H9 (cell line): Measurements from ENCODE around the gene PRKD2. TPM values are rescaled to one million over a fixed set of nuclear protein-coding genes. Genes with fewer than 3 reads are reported as not detected.

Source experiments
- DNase-seq: peaks from one replicate; pipeline ENCODE4 v3.0.0-alpha.2; 2017
- H2AFZ ChIP-seq: one replicate; pipeline ENCODE4 v1.6.1; 2013; ENCODE audit warnings: mild to moderate bottlenecking, low read length, control low read depth, moderate library complexity
- H2AK5ac ChIP-seq: 2 replicates; pipeline ENCODE4 v1.6.1; 2013; ENCODE audit warnings: low read length, control low read depth, mixed read lengths; ENCODE audit not compliant: insufficient read length
- H2BK120ac ChIP-seq: one replicate; pipeline ENCODE4 v1.6.1; 2013; ENCODE audit warnings: low read depth, mild to moderate bottlenecking, low read length, control low read depth, inconsistent platforms; ENCODE audit not compliant: poor library complexity, severe bottlenecking
- H2BK12ac ChIP-seq: 2 replicates; pipeline ENCODE4 v1.6.1; 2013; ENCODE audit warnings: low read length, control low read depth, mixed read lengths, low read depth; ENCODE audit not compliant: insufficient read length
- H2BK15ac ChIP-seq: 2 replicates; pipeline ENCODE4 v1.6.1; 2013; ENCODE audit warnings: low read depth, low read length, control low read depth
- H2BK20ac ChIP-seq: one replicate; pipeline ENCODE4 v1.6.1; 2013; ENCODE audit warnings: low read depth, mild to moderate bottlenecking, low read length, control low read depth, inconsistent platforms; ENCODE audit not compliant: poor library complexity, severe bottlenecking
- H2BK5ac ChIP-seq: 2 replicates; pipeline ENCODE4 v1.6.1; 2013; ENCODE audit warnings: low read length, control low read depth, mixed read lengths; ENCODE audit not compliant: insufficient read length
- H3K14ac ChIP-seq: 2 replicates; pipeline ENCODE4 v1.6.1; 2013; ENCODE audit warnings: low read length, control low read depth; ENCODE audit not compliant: insufficient read depth
- H3K18ac ChIP-seq: 2 replicates; pipeline ENCODE4 v1.6.1; 2013; ENCODE audit warnings: low read depth, mild to moderate bottlenecking, mixed read lengths, low read length, control low read depth; ENCODE audit not compliant: insufficient read length
- H3K23ac ChIP-seq: 2 replicates; pipeline ENCODE4 v1.6.1; 2013; ENCODE audit warnings: low read length, control low read depth, mixed read lengths, low read depth; ENCODE audit not compliant: insufficient read length
- H3K23me2 ChIP-seq: 2 replicates; pipeline ENCODE4 v1.6.1; 2013; ENCODE audit warnings: low read depth, mild to moderate bottlenecking, mixed read lengths, low read length, control low read depth; ENCODE audit not compliant: insufficient read length, poor library complexity, severe bottlenecking
- H3K27ac ChIP-seq: 2 replicates; pipeline ENCODE4 v1.5.1; 2013; ENCODE audit warnings: low read length, control low read depth, mixed read lengths, low read depth; ENCODE audit not compliant: insufficient read length
- H3K27me3 ChIP-seq: 2 replicates; pipeline ENCODE4 v1.6.1; 2013; ENCODE audit warnings: low read length, control low read depth, inconsistent platforms; ENCODE audit not compliant: insufficient read depth
- H3K4ac ChIP-seq: 2 replicates; pipeline ENCODE4 v1.6.1; 2013; ENCODE audit warnings: low read depth, mild to moderate bottlenecking, control low read depth, inconsistent platforms, low read length, moderate library complexity
- H3K4me1 ChIP-seq: 2 replicates; pipeline ENCODE4 v1.6.1; 2013; ENCODE audit warnings: low read length, control low read depth, inconsistent platforms; ENCODE audit not compliant: insufficient read depth
- H3K4me2 ChIP-seq: 2 replicates; pipeline ENCODE4 v1.6.1; 2013; ENCODE audit warnings: low read length, control low read depth, mixed read lengths; ENCODE audit not compliant: insufficient read length, insufficient read depth
- H3K56ac ChIP-seq: 2 replicates; pipeline ENCODE4 v1.6.1; 2013; ENCODE audit warnings: low read depth, mild to moderate bottlenecking, mixed read lengths, low read length, control low read depth; ENCODE audit not compliant: insufficient read length
- H3K79me1 ChIP-seq: 2 replicates; pipeline ENCODE4 v1.6.1; 2013; ENCODE audit warnings: low read depth, mild to moderate bottlenecking, moderate library complexity, low read length, control low read depth, inconsistent platforms; ENCODE audit not compliant: insufficient read depth, poor library complexity, severe bottlenecking
- H3K79me2 ChIP-seq: 2 replicates; pipeline ENCODE4 v1.6.1; 2013; ENCODE audit warnings: low read length, control low read depth, inconsistent platforms; ENCODE audit not compliant: insufficient read depth
- H3K9ac ChIP-seq: 2 replicates; pipeline ENCODE4 v1.6.1; 2013; ENCODE audit warnings: low read length, control low read depth, mixed read lengths; ENCODE audit not compliant: insufficient read length; ENCODE audit errors: extremely low read depth
- H3K9me3 ChIP-seq: one replicate; pipeline ENCODE4 v1.6.1; 2013; ENCODE audit warnings: low read depth, low read length, inconsistent platforms; ENCODE audit not compliant: control insufficient read depth
- H3T11ph ChIP-seq: one replicate; pipeline ENCODE4 v1.6.1; 2013; ENCODE audit warnings: mild to moderate bottlenecking, low read length, control low read depth, inconsistent platforms
- H4K20me1 ChIP-seq: one replicate; pipeline ENCODE4 v1.6.1; 2013; ENCODE audit not compliant: control insufficient read depth, insufficient read length, insufficient read depth
- H4K5ac ChIP-seq: 2 replicates; pipeline ENCODE4 v1.6.1; 2013; ENCODE audit warnings: low read depth, mild to moderate bottlenecking, mixed read lengths, low read length, control low read depth; ENCODE audit not compliant: insufficient read length
- H4K8ac ChIP-seq: replicated peaks from 2 replicates; pipeline ENCODE4 v1.6.1; 2013; ENCODE audit warnings: low read length, control low read depth, mixed read lengths, low read depth; ENCODE audit not compliant: insufficient read length
- H4K91ac ChIP-seq: 2 replicates; pipeline ENCODE4 v1.6.1; 2013; ENCODE audit warnings: low read depth, mild to moderate bottlenecking, moderate library complexity, mixed read lengths, low read length, control low read depth; ENCODE audit not compliant: insufficient read length
- H3K27ac Mint-ChIP-seq, 3 experiments: 2 replicates in 2 of 3; 3 replicates in 1 of 3; pipeline ENCODE4 v1.8.0; 2020 to 2021; ENCODE audit warnings: mixed read lengths in 3 of 3, mild to moderate bottlenecking in 1 of 3, moderate library complexity in 1 of 3
- H3K27me3 Mint-ChIP-seq: 2 replicates; pipeline ENCODE4 v1.8.0; 2021; ENCODE audit warnings: low read depth, mild to moderate bottlenecking, moderate library complexity, mixed read lengths
- H3K36me3 Mint-ChIP-seq, 3 experiments: 2 replicates in 2 of 3; 3 replicates in 1 of 3; pipeline ENCODE4 v1.8.0; 2020 to 2021; ENCODE audit warnings: low read depth in 3 of 3, mixed read lengths in 3 of 3; ENCODE audit not compliant: insufficient read depth in 1 of 3
- H3K4me1 Mint-ChIP-seq, 2 experiments: 2 replicates each; pipeline ENCODE4 v1.8.0; 2020; ENCODE audit warnings: mixed read lengths in 2 of 2
- H3K4me3 Mint-ChIP-seq, 2 experiments: 2 replicates in 1 of 2; 3 replicates in 1 of 2; pipeline ENCODE4 v1.8.0; 2020 to 2021; ENCODE audit warnings: mild to moderate bottlenecking in 2 of 2, mixed read lengths in 2 of 2, moderate library complexity in 1 of 2
- H3K9me3 Mint-ChIP-seq, 2 experiments: 2 replicates in 1 of 2; 3 replicates in 1 of 2; pipeline ENCODE4 v1.8.0; 2020; ENCODE audit warnings: mild to moderate bottlenecking in 2 of 2, mixed read lengths in 2 of 2, moderate library complexity in 1 of 2
- WGBS: extraction: QIAGEN DNeasy Blood & Tissue Kit; methylation state at CpG from one replicate; pipeline ENCODE4 v1.1.7; 2013; ENCODE audit warnings: missing lambda C conversion rate, low lambda C conversion rate, mixed read lengths; ENCODE audit not compliant: insufficient read length; ENCODE audit errors: extremely low coverage; 5-methylcytosine and 5-hydroxymethylcytosine counted together
- total RNA-seq: library from RNA; stranded (reverse); gene quantifications from 2 replicates; pipeline ENCODE4 v1.2.1, GENCODE V29; 2021
- TF ChIP-seq, protein P1 (sequence below): fragments of 200-600 bp; sonication (generic); conservative IDR thresholded peaks from 3 replicates; pipeline ENCODE4 v1.8.0; 2021; ENCODE audit warnings: antibody characterized with exemption, mild to moderate bottlenecking

PRKD2 gene
- total RNA-seq, 1 experiment from 2014 or later: 60.7 TPM

- H3K18ac ChIP-seq: no peak overlapping the region
- no peak overlapping the region for H3K14ac ChIP-seq
- no peaks in the 10 kb centered on the region for H3K79me1 ChIP-seq
- H2BK15ac ChIP-seq: no peak overlapping the region
- H3K56ac ChIP-seq: no peak overlapping the region
- no peak overlapping the region for H4K91ac ChIP-seq
- H4K5ac ChIP-seq: no peak overlapping the region
- peaks cover 26% of the 10 kb centered on the region for H3K27me3 ChIP-seq
- no peak overlapping the region for H3K4me3 Mint-ChIP-seq
- no peak overlapping the region for H4K8ac ChIP-seq
- no peak overlapping the region for H3K9ac ChIP-seq
- H3K4me2 ChIP-seq: no peak overlapping the region
- H4K20me1 ChIP-seq: no peaks in the 10 kb centered on the region
- H3K4me1 Mint-ChIP-seq: peaks cover 4 to 16% of the 10 kb centered on the region in 2 experiments; a peak in 3 of 4 replicates
- peaks cover 2 to 13% of the 10 kb centered on the region in 2 experiments for H3K9me3 Mint-ChIP-seq
- peaks cover 0 to 3% (median 3%) of the 10 kb centered on the region in 3 experiments; a peak in 4 of 7 replicates for H3K36me3 Mint-ChIP-seq
- DNase-seq: no peak
- H2BK120ac ChIP-seq: no peak overlapping the region
- TF ChIP-seq, protein P1, sequence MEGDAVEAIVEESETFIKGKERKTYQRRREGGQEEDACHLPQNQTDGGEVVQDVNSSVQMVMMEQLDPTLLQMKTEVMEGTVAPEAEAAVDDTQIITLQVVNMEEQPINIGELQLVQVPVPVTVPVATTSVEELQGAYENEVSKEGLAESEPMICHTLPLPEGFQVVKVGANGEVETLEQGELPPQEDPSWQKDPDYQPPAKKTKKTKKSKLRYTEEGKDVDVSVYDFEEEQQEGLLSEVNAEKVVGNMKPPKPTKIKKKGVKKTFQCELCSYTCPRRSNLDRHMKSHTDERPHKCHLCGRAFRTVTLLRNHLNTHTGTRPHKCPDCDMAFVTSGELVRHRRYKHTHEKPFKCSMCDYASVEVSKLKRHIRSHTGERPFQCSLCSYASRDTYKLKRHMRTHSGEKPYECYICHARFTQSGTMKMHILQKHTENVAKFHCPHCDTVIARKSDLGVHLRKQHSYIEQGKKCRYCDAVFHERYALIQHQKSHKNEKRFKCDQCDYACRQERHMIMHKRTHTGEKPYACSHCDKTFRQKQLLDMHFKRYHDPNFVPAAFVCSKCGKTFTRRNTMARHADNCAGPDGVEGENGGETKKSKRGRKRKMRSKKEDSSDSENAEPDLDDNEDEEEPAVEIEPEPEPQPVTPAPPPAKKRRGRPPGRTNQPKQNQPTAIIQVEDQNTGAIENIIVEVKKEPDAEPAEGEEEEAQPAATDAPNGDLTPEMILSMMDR: no peak
- H3K4me1 ChIP-seq: no peaks in the 10 kb centered on the region
- H3K27ac Mint-ChIP-seq: no peak overlapping the region
- H2BK12ac ChIP-seq: no peak overlapping the region
- H2AK5ac ChIP-seq: no peak overlapping the region
- H3K23ac ChIP-seq: no peak overlapping the region
- no peaks in the 10 kb centered on the region for H3K9me3 ChIP-seq
- H3T11ph ChIP-seq: no peak overlapping the region
- H3K27me3 Mint-ChIP-seq: peaks cover 85% of the 10 kb centered on the region
- no peaks in the 10 kb centered on the region for H3K23me2 ChIP-seq
- H2BK5ac ChIP-seq: no peak overlapping the region
- no peak overlapping the region for H2AFZ ChIP-seq
- no peaks in the 10 kb centered on the region for H3K79me2 ChIP-seq
- no peak overlapping the region for H3K4ac ChIP-seq
- no peak overlapping the region for H2BK20ac ChIP-seq
- no CpG with 5 or more reads among the region's 3 CpGs for WGBS
- no peak overlapping the region for H3K27ac ChIP-seq
Observed at GRCh38 chr19:46646402-46646801, 70.5 kb downstream of the PRKD2 start.
